GM12864 (cell line): ENCODE data around the gene VILL.

ENCODE experiments used
- DNase-seq: peaks from one replicate; pipeline ENCODE4 v3.0.0-alpha.2; 2011; ENCODE audit warnings: low read depth
- H3K4me3 ChIP-seq: 2 replicates; pipeline ENCODE4 v1.5.1; 2011; ENCODE audit warnings: mild to moderate bottlenecking, low read depth, low read length, control low read depth
- CTCF ChIP-seq: IDR thresholded peaks from 2 replicates; pipeline ENCODE4 v1.5.1; 2011; ENCODE audit warnings: low read depth, mild to moderate bottlenecking, moderate library complexity, low read length, control low read depth, inconsistent platforms; ENCODE audit errors: missing control alignments

Gene VILL

GRCh38 chr3:37979541-37980461 lies 10.8 kb upstream of the VILL start:
- TF ChIP-seq CTCF: no peak
- DNase-seq: no peak
- no peak overlapping the region for H3K4me3 ChIP-seq

- TF ChIP-seq CTCF: no peak
- no peak overlapping the region for H3K4me3 ChIP-seq
- no peak for DNase-seq
Measured at GRCh38 chr3:37980462-37981347, 9.9 kb upstream of the VILL start.

GRCh38 chr3:37981348-37981664 lies 9.3 kb upstream of the VILL start:
- no peak for TF ChIP-seq CTCF
- H3K4me3 ChIP-seq: no peak overlapping the region
- no peak for DNase-seq

GRCh38 chr3:37982331-37982730 lies 8.3 kb upstream of the VILL start:
- no peak for DNase-seq
- TF ChIP-seq CTCF: no peak
- no peak overlapping the region for H3K4me3 ChIP-seq

- TF ChIP-seq CTCF: no peak
- no peak for DNase-seq
- no peak overlapping the region for H3K4me3 ChIP-seq
Measured at GRCh38 chr3:37984051-37984450, 6.5 kb upstream of the VILL start.

GRCh38 chr3:37984596-37984995 lies 6.0 kb upstream of the VILL start:
- no peak for DNase-seq
- no peak for TF ChIP-seq CTCF
- no peak overlapping the region for H3K4me3 ChIP-seq
